K562 (cell line): ENCODE measurements around the gene IGF1R. TPM values are rescaled to one million over a fixed set of nuclear protein-coding genes. Genes with fewer than 3 reads are reported as not detected.
A peak's percentile ranks its signal among the peaks of the same experiment; 100 is the strongest.

ENCODE experiments used
- CBX5 ChIP-seq: IDR thresholded peaks from 2 replicates; pipeline ENCODE4 v1.6.1; 2014; ENCODE audit warnings: low read depth, borderline replicate concordance
- FOSL1 ChIP-seq: fragments of 200-800 bp; sonication (Bioruptor generic); conservative IDR thresholded peaks from 2 replicates; pipeline ENCODE4 v1.6.1; 2016; ENCODE audit warnings: missing genetic modification characterization, missing compliant biosample characterization
- KLF10 ChIP-seq: fragments of 250-450 bp; sonication (Bioruptor Pico); IDR thresholded peaks from 2 replicates; pipeline ENCODE4 v1.6.1; 2021; ENCODE audit warnings: matching md5 sums
- KLF13 ChIP-seq: fragments of 450-650 bp; IDR thresholded peaks from 2 replicates; pipeline ENCODE4 v1.6.1; 2016; ENCODE audit warnings: missing genetic modification characterization, low read depth, mild to moderate bottlenecking, missing compliant biosample characterization, moderate library complexity, borderline replicate concordance
- MCM3 ChIP-seq: fragments of 450-650 bp; IDR thresholded peaks from 2 replicates; pipeline ENCODE4 v1.6.1; 2016
- MLLT1 ChIP-seq, 2 experiments: fragments of 450-650 bp; IDR thresholded peaks; 2 replicates each; pipeline ENCODE4 v1.6.1; 2016
- NCOA1 ChIP-seq: fragments of 450-650 bp; IDR thresholded peaks from 2 replicates; pipeline ENCODE4 v1.6.1; 2016; ENCODE audit warnings: low read depth
- NCOR1 ChIP-seq: fragments of 450-650 bp; IDR thresholded peaks from 2 replicates; pipeline ENCODE4 v1.6.1; 2016; ENCODE audit warnings: mild to moderate bottlenecking, moderate library complexity
- NKRF ChIP-seq: fragments of 450-650 bp; IDR thresholded peaks from 2 replicates; pipeline ENCODE4 v1.6.1; 2016; ENCODE audit warnings: borderline replicate concordance
- PHF21A ChIP-seq: fragments of 450-650 bp; IDR thresholded peaks from 2 replicates; pipeline ENCODE4 v1.6.1; 2017; ENCODE audit warnings: low read depth, borderline replicate concordance
- PHF8 ChIP-seq: fragments of 200-600 bp; sonication (generic); IDR thresholded peaks from 2 replicates; pipeline ENCODE4 v1.6.1; 2012; ENCODE audit warnings: mixed run types, mild to moderate bottlenecking, inconsistent platforms, low read length, moderate library complexity, borderline replicate concordance
- PRDM10 ChIP-seq: fragments of 450-650 bp; IDR thresholded peaks from 2 replicates; pipeline ENCODE4 v1.6.1; 2018; ENCODE audit not compliant: partially characterized antibody
- SIRT6 ChIP-seq: IDR thresholded peaks from one replicate; pipeline ENCODE4 v1.6.1; 2012; ENCODE audit warnings: low read depth, mild to moderate bottlenecking, control low read depth, inconsistent platforms, low read length, moderate library complexity
- TAL1 ChIP-seq: fragments of 450-650 bp; IDR thresholded peaks from 2 replicates; pipeline ENCODE4 v1.6.1; 2016; ENCODE audit warnings: mild to moderate bottlenecking
- THRA ChIP-seq: fragments of 450-650 bp; IDR thresholded peaks from 2 replicates; pipeline ENCODE4 v1.6.1; 2017; ENCODE audit warnings: mild to moderate bottlenecking, moderate library complexity
- USF2 ChIP-seq: sonication (generic); formaldehyde crosslinking; IDR thresholded peaks from 2 replicates; pipeline ENCODE4 v1.5.0; 2020; ENCODE audit warnings: missing genetic modification reagents
- YY1 ChIP-seq, 3 experiments: IDR thresholded peaks; 2 replicates each; pipeline ENCODE4 v1.6.1; 2011; ENCODE audit warnings: low read length in 2 of 3, mild to moderate bottlenecking in 2 of 3, moderate library complexity in 2 of 3, borderline replicate concordance in 1 of 3, control low read depth in 1 of 3, low read depth in 1 of 3; ENCODE audit not compliant: insufficient read depth in 3 of 3, insufficient replicate concordance in 2 of 3, control insufficient read depth in 1 of 3, insufficient read length in 1 of 3; ENCODE audit errors: extremely low read depth in 1 of 3
- ZFX ChIP-seq: sonication (generic); formaldehyde crosslinking; IDR thresholded peaks from 2 replicates; pipeline ENCODE4 v1.8.0; 2022; ENCODE audit warnings: mild to moderate bottlenecking, missing genetic modification reagents, moderate library complexity
- ZNF253 ChIP-seq: fragments of 250-450 bp; sonication (Bioruptor Pico); conservative IDR thresholded peaks from 2 replicates; pipeline ENCODE4 v1.6.1; 2021; ENCODE audit warnings: mild to moderate bottlenecking
- polyA plus RNA-seq, 8 experiments: library from polyadenylated mRNA; depleted of rRNA in 4 of 8; stranded (reverse) in 5 of 8; unstranded in 3 of 8; fragments of >200 nt; fragmentation: Nextera tagmentation in 2 of 8; fragmentation: Illumina TruSeq in 1 of 8; extraction: Ambion mirVana in 2 of 8; extraction: Trizol in 1 of 8; gene quantifications; 2 replicates each; pipeline versions ENCODE4 v1.2.1 to v1.2.3, GENCODE V29; 2011 to 2014; ENCODE audit warnings: inconsistent platforms in 1 of 8, missing spikeins in 1 of 8
- total RNA-seq, 7 experiments: library from RNA; depleted of rRNA in 6 of 7; stranded (reverse); fragments of >200 nt in 6 of 7; fragmentation: Illumina TruSeq in 2 of 7; extraction: Trizol in 2 of 7; gene quantifications; 2 replicates each; pipeline versions ENCODE4 v1.2.1 to v1.2.3, GENCODE V29; 2011 to 2021; ENCODE audit warnings: low replicate concordance in 1 of 7

Gene IGF1R
- total and polyA plus RNA-seq, 9 of the 15 experiments (the other 6 are each of a cell fraction or from before 2014, with no cell fraction given): 0.35 to 8.0 (median 1.6) TPM

GRCh38 chr15:98983334-98983733, 335.0 kb downstream of the IGF1R start (continued):
- TF ChIP-seq NCOA1 (no peak), ZFX (CRISPR knock-in tag) (no peak), NKRF (no peak), MCM3 (no peak), KLF13 (no peak), FOSL1 (tag) (0 out of 2 replicates have a peak, but pooled peaks have one; percentile 35), MLLT1 (IDR thresholded peaks at IDR 0.05) (no peak), YY1 (IDR thresholded peaks at IDR 0.05; ENCODE audit: borderline replicate concordance in 1 of 3, control insufficient read depth in 1 of 3, extremely low read depth in 1 of 3, insufficient read depth in 3 of 3, insufficient read length in 1 of 3, insufficient replicate concordance in 2 of 3, low read depth in 1 of 3, low read length in 2 of 3) (no peak), SIRT6 (no peak), ZNF253 (CRISPR knock-in tag) (no peak), PHF8 (no peak), PHF21A (no peak), NCOR1 (0 out of 2 replicates have a peak, but pooled peaks have one; percentile 9), THRA (no peak), USF2 (CRISPR knock-in tag) (no peak), PRDM10 (no peak), KLF10 (CRISPR knock-in tag) (no peak), CBX5 (no peak), TAL1 (no peak)
